Measurements from ENCODE around the gene ESAM.
"Not testable (repeated sequence)": the region's sequence is repeated elsewhere in the genome, so short reads cannot be mapped to it uniquely, and the experiment has no call there.

ESAM gene

GRCh38 chr11:124762105-124762623, at the start of gene ESAM:
Gene ESAM (minus strand): TSS chr11:124762290. CDS start chr11:124762154, 136 bp downstream.
- DNase-seq = no peak

- no peak for DNase-seq
Measured at GRCh38 chr11:124811399-124812125, 49.5 kb upstream of the ESAM start.

GRCh38 chr11:124807660-124808270, 45.7 kb upstream of the ESAM start:
- no peak for DNase-seq

GRCh38 chr11:124807201-124807600, 45.1 kb upstream of the ESAM start:
- no peak for DNase-seq

GRCh38 chr11:124804884-124805283, 42.8 kb upstream of the ESAM start:
- DNase-seq = no peak

- DNase-seq = no peak
Measured at GRCh38 chr11:124801636-124802312, 39.7 kb upstream of the ESAM start.

- DNase-seq = no peak
Measured at GRCh38 chr11:124801014-124801413, 38.9 kb upstream of the ESAM start.

GRCh38 chr11:124800226-124800929, 38.3 kb upstream of the ESAM start, which contains the start of gene MSANTD2:
Gene MSANTD2 (minus strand): TSS chr11:124800406. CDS start chr11:124800380, 26 bp downstream.
- DNase-seq = peak; percentile 29

- DNase-seq = no peak
Measured at GRCh38 chr11:124799348-124800225, 37.5 kb upstream of the ESAM start.

- DNase-seq = no peak
Measured at GRCh38 chr11:124798991-124799347, 36.9 kb upstream of the ESAM start.

GRCh38 chr11:124796312-124796711, 34.2 kb upstream of the ESAM start:
- no peak for DNase-seq

- no peak for DNase-seq
Measured at GRCh38 chr11:124793466-124794278, 31.6 kb upstream of the ESAM start.

- no peak for DNase-seq
Measured at GRCh38 chr11:124791626-124792341, 29.7 kb upstream of the ESAM start.

- DNase-seq = no peak
Measured at GRCh38 chr11:124788521-124788920, 26.4 kb upstream of the ESAM start.

- DNase-seq = no peak
Measured at GRCh38 chr11:124784051-124784450, 22.0 kb upstream of the ESAM start.

GRCh38 chr11:124783002-124783401, 20.9 kb upstream of the ESAM start:
- no peak for DNase-seq

GRCh38 chr11:124779568-124779967, 17.5 kb upstream of the ESAM start:
- no peak for DNase-seq

GRCh38 chr11:124778281-124778680, 16.2 kb upstream of the ESAM start:
- DNase-seq = no peak

GRCh38 chr11:124776865-124777645, 15.0 kb upstream of the ESAM start:
- DNase-seq = no peak

GRCh38 chr11:124770959-124771358, 8.9 kb upstream of the ESAM start:
- not testable (repeated sequence) for DNase-seq

Data from NCI-H1694 (cell line).